ENCODE data around the gene CELF1. TPM values are rescaled to one million over a fixed set of nuclear protein-coding genes. Genes with fewer than 3 reads are reported as not detected.

CELF1 gene
- total and polyA plus RNA-seq, 2 of the 4 experiments (the other 2 are of a cell fraction), result 63.3 to 135 TPM

DNA sequence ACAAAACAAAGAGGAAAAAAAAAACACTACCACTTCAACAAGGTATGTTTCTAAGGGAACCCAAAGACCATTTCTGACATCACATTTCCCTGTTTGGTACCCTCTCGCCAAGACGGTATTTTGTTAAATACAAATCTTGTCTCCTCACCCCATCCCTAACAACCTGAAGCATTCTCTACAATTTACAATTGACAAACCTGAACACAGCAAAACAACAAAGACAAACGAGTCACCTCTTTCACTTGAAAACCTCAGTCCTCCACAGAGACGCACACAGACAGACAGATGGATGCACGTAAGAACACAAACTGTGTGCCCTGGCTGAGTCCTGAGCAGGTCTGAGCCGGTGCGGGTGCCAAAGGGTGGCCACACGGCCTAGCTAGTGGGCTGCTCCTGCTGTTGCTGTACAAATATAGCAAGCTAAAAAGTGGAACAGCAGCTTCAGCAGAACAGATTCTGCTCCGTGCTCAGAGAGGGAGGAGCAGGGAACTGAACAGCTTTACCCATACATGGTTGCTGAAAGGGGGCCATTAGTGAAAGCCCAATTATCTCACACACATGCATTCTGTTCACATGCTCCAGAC, 28.5 kb downstream of the CELF1 start:
- ATAC-seq (ENCODE audit: low read depth) (0 out of 2 replicates have a peak, but pooled peaks have one; percentile 9), DNase-seq (no peak)
- Histone ChIP-seq H3K9ac (ENCODE audit: low read depth, low read length) (peak overlapping the region; percentile 47; the same call in 1 of the 2 replicates), H2BK120ac (ENCODE audit: low read depth, low read length) (peak overlapping the region; percentile 23; the same call in 1 of the 2 replicates), H4K20me1 (ENCODE audit: insufficient read depth, low read length) (peaks cover 84% of the 10 kb centered on the region), H3K23ac (ENCODE audit: low read depth, low read length) (peak overlapping the region; percentile 77), H3K18ac (ENCODE audit: low read depth, low read length) (peak overlapping the region; percentile 53), H3K4me3 (ENCODE audit: insufficient read depth, low read depth, low read length) (no peak overlapping the region), H3K36me3 (ENCODE audit: control insufficient read depth, insufficient read depth, low read length) (no peaks in the 10 kb centered on the region; the same call in 1 of the 2 replicates), H3K4me1 (ENCODE audit: control insufficient read depth, insufficient read depth, low read length) (peaks cover 12% of the 10 kb centered on the region), H3K4ac (ENCODE audit: low read depth, low read length) (peak overlapping the region; percentile 44), H4K5ac (ENCODE audit: low read depth, low read length) (no peak overlapping the region), H2AK9ac (replicated peaks; ENCODE audit: low read depth, low read length, poor library complexity) (no peak overlapping the region), H3K14ac (replicated peaks; ENCODE audit: low read depth, low read length) (peak overlapping the region; percentile 74), H3K27me3 (ENCODE audit: control insufficient read depth, insufficient read depth, low read length) (no peaks in the 10 kb centered on the region), H3K4me2 (ENCODE audit: low read depth, low read length) (peak overlapping the region; percentile 35), H4K8ac (ENCODE audit: low read depth in 2 of 2, low read length in 2 of 2) (peak overlapping the region in 1 of 2 experiments; percentile 22; a peak in 1 of 4 replicates), H4K91ac (ENCODE audit: insufficient read depth, low read depth, low read length) (peak overlapping the region; percentile 21; the same call in 1 of the 2 replicates), H3K9me1 (ENCODE audit: insufficient read depth, low read length) (peaks cover 4% of the 10 kb centered on the region; the same call in 1 of the 2 replicates), H2BK20ac (ENCODE audit: low read depth, low read length) (no peak overlapping the region), H2BK15ac (ENCODE audit: low read depth, low read length) (no peak overlapping the region), H2BK5ac (ENCODE audit: low read depth, low read length, poor library complexity, severe bottlenecking) (peak overlapping the region; percentile 81), H3K27ac (ENCODE audit: insufficient read depth, low read length) (peak overlapping the region; percentile 68), H2AFZ (replicated peaks; ENCODE audit: low read length, poor library complexity) (no peak overlapping the region), H3K9me3 (ENCODE audit: control insufficient read depth, insufficient read depth, low read length) (no peaks in the 10 kb centered on the region), H3K56ac (ENCODE audit: extremely low read depth, insufficient read depth, low read length) (no peak overlapping the region), H2AK5ac (ENCODE audit: low read depth, low read length) (peak overlapping the region; percentile 80; the same call in 1 of the 2 replicates), H3K79me1 (ENCODE audit: low read depth in 1 of 2, low read length in 2 of 2) (peaks cover 4 to 63% of the 10 kb centered on the region in 2 experiments; a peak in 3 of 4 replicates)
- in situ Hi-C loops (cut with MboI; ENCODE audit: low sequenced_read_pairs) (no loop called here), dilution Hi-C loops (cut with HindIII; ENCODE audit: low sequenced_read_pairs, unreplicated experiment) (no loop called here), intact Hi-C loops (cut with micrococcal nuclease) (no loop called here)
- CTCF ChIA-PET, result interaction anchor here (0.7 to 2.1 kb wide), 2 partner anchors 9 to 14 kb away, joined by 3 to 6 read pairs; no protein-coding TSS in a partner anchor
- no TSS peak for BruUV-seq (replicated peaks)
- WGBS, 2 experiments (ENCODE audit: extremely low coverage in 2 of 2, insufficient read length in 1 of 2), result 44% methylated on average over 4 of the region's 9 CpGs; no CpG with 5 or more reads in 1 of the 2 experiments
- no peak for TF ChIP-seq BHLHE40 (IDR thresholded peaks at IDR 0.05; ENCODE audit: low read depth, low read length)
- TF ChIP-seq RAD21 (IDR thresholded peaks at IDR 0.05; ENCODE audit: low read length), result no peak
- TF ChIP-seq, protein P1, sequence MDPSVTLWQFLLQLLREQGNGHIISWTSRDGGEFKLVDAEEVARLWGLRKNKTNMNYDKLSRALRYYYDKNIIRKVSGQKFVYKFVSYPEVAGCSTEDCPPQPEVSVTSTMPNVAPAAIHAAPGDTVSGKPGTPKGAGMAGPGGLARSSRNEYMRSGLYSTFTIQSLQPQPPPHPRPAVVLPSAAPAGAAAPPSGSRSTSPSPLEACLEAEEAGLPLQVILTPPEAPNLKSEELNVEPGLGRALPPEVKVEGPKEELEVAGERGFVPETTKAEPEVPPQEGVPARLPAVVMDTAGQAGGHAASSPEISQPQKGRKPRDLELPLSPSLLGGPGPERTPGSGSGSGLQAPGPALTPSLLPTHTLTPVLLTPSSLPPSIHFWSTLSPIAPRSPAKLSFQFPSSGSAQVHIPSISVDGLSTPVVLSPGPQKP (IDR thresholded peaks at IDR 0.05; ENCODE audit: borderline replicate concordance, low read depth, low read length), result no peak
- TF ChIP-seq MAFK (IDR thresholded peaks at IDR 0.05; ENCODE audit: low read depth, low read length), result no peak
- POLR2A ChIA-PET (ENCODE audit: unreplicated experiment), result no interaction called here

Measured in IMR-90 (cell line).